Measurements from ENCODE around the gene KCNG4. TPM values are rescaled to one million over a fixed set of nuclear protein-coding genes. Genes with fewer than 3 reads are reported as not detected.
A peak's percentile ranks its signal among the peaks of the same experiment; 100 is the strongest.

The KCNG4 gene
- total RNA-seq = not detected

GRCh38 chr16:84239909-84240308 is at the start of gene KCNG4:
KCNG4 (minus strand) TSS chr16:84240012; CDS start chr16:84237485, 2,527 bp downstream.
- no peak for DNase-seq (ENCODE audit: low spot score)

DNA sequence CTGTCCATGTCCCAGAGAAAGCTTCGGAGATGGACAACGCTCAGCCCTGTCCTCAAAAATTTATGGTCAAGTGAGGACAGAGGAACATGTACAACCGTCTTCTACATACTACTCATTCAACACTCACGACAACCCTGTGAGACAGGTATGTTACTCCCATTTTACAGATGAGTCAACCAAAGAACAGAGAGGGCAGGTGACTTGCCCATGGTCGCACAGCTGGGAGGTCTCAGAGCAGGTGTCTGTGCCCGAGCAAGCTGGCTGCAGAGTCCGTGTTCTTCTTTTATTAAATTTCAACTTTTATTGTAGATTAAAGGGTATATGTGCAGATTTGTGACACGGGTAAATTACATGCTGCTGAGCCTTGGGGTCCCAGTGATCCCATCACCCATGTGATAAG is 49.1 kb upstream of the KCNG4 start:
- no peak for DNase-seq (ENCODE audit: low spot score)

DNA sequence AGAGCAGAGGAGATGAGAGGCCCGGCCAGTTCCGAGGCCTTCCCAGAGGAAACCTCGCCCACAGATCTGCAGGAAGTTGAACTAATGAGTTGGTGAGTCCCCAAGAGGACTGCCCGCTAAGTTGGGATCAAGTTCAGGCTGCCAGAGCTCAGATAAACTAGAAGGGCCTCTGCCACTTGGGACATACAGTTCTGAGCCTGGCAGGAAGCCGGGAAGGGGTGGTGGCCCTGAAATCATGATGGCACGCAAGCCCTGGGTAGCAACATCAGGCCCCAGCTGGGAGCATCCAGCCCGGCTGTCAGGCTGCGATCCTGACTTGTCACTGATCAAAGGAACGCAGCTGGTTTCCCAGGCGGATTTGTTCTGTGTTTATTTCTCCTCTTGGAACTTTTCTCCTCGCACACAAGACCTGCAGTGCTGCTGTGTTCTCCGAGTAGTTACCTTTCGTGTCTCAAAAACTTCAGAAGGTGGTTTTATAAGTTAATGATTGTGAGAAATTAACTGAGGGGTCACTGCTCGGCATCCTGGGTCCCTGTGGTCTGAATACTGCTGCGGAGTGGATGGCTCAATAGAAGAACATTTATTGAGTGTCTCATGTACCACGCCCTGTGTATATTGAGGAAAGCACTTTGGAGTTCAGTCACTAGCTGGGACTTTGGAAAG is 46.9 kb upstream of the KCNG4 start:
- peak; percentile 69 for DNase-seq (ENCODE audit: low spot score)

DNA sequence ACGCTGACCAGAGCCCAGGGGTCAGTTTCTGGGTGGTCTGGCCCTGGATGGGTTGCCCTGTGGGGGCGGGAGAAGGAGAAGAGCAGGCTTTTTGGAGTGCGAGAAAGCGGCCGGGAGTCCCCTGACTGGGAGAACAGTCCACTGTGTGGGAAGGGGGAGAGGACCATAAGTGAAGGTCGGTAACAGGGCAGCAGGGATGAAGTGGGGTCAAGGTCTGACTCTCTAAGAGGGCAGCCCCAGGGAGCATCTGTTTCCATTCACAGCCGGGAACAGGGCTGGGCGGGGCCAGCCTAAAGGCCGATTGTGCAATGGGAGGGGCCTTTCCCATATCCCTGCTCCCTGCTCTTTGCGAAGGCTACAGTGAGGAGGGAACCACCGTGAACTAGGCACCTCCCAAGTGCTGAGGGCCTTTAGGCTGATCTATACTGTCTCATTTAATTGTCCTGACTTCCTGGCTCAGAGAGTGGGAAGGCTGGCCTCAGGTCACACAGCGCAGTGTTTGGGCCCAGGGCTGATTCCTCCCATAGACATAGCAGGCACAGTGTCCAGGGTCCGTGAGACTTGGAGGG is 44.4 kb upstream of the KCNG4 start:
- peak; percentile 62 for DNase-seq (ENCODE audit: low spot score)

GRCh38 chr16:84283314-84284153 is 43.7 kb upstream of the KCNG4 start:
- DNase-seq (ENCODE audit: low spot score) = no peak

GRCh38 chr16:84282533-84282932 is 42.7 kb upstream of the KCNG4 start:
- no peak for DNase-seq (ENCODE audit: low spot score)

DNA sequence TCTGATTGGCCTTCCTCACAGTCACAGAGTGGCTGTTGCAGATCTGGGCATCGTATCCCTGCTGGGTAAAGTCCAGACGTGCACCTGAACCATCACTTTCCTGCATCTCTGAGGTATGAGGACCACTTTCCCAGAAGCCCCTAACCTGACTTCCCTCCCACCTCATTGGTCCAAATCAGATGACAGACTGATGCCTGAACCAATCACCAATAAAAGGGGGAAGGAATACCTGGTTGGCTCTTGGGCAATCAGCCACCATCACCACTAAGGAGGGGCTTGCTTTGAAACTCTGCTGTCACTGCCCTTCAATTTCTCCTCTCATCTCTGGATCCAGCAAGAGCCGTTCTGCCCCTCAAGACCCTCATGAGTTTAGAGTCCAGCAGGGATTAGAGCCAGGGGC is 41.3 kb upstream of the KCNG4 start:
- DNase-seq (ENCODE audit: low spot score) = no peak

DNA sequence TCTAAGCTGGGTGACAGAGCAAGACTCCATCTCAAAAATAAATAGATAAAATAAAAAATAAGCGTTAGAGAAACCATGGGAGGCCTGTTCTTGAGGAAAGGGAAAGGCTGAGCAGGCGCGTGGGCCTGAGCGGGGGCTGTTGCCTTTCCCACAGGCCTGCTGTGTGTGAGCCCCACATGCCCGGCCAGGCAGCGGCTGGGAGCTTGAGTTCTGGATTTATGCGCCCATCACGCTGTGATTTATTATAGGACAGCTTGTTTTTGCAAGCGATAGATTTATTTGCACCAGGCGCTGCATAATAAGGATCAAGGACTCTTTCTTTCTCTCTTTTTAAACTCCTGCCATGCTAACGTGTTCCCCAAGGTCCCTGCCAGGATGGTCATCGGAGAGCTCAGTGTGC is 40.1 kb upstream of the KCNG4 start:
- DNase-seq (ENCODE audit: low spot score) = no peak

DNA sequence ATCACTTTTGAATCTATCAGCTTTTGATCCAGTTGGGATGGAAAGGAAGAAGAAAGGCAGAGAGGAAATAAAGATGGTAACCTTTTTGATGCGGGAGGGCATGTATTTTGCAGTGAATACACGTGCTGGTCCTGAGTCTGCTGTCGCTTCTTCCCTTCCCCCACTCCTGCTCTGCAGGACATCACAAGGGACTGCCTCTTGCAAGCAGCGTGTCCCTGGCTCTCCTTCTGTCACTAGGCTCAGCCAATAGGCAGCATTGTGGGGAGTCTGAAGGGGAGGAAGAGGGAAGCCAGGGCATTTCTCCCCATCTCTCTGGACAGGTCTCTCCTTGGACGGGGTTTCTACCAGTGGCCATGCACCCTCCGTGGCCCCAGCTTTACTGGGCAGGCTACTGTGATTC is 39.2 kb upstream of the KCNG4 start:
- no peak for DNase-seq (ENCODE audit: low spot score)

- DNase-seq (ENCODE audit: low spot score) = no peak
Observed at GRCh38 chr16:84278333-84278732, 38.5 kb upstream of the KCNG4 start.

- peak; percentile 73 for DNase-seq (ENCODE audit: low spot score)
Observed at GRCh38 chr16:84277244-84277823, 37.5 kb upstream of the KCNG4 start.

DNA sequence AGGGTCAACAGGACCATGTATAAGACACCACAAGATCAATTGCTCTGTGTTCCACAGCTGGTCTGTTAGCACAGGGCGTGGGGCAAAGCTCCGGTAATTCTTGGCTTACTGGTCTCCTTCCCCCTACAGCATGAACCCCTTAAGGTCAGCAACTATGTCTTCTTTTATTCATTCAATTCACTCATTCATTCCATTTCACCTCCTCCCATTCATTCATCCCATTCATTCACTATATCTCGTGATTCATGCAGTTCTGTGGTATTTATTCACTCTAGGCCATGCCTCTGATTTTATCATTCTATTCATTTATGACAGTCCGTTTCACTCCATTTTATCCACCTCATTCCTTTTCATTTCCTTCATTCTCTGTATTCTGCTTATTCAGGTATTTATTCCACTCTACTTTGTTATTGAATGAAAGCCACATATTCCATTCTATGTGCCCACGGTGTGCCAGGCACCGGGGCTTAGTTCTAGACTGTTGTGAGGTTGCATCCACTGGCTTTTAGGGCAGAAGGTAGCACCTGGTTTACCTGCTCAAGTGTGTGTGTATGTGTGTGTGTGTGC is 35.9 kb upstream of the KCNG4 start:
- no peak for DNase-seq (ENCODE audit: low spot score)

DNA sequence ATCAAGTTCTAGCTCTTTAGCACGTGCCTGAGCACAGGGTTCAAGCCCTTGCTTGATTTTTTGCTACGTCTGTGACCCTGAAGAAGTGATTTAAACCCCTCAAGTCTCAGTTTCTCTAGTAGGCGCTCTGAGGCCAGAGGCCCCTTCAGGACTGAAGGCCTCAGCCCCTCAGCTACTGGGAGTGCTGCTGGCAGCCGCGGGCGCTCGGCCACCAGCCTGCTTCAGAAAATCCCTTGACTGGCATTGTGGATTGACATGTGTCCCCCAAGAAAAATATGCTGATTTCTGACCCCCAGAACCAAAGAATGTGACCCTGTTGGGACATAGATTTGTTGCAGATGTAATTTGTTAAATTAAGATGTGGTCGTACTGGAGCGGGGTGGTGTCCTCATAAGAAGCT is 34.7 kb upstream of the KCNG4 start:
- DNase-seq (ENCODE audit: low spot score) = no peak

- no peak for DNase-seq (ENCODE audit: low spot score)
Observed at GRCh38 chr16:84272740-84273320, 33.0 kb upstream of the KCNG4 start.

- DNase-seq (ENCODE audit: low spot score) = no peak
Observed at GRCh38 chr16:84271866-84272265, 32.1 kb upstream of the KCNG4 start.

- no peak for DNase-seq (ENCODE audit: low spot score)
Observed at GRCh38 chr16:84271037-84271436, 31.2 kb upstream of the KCNG4 start.

DNA sequence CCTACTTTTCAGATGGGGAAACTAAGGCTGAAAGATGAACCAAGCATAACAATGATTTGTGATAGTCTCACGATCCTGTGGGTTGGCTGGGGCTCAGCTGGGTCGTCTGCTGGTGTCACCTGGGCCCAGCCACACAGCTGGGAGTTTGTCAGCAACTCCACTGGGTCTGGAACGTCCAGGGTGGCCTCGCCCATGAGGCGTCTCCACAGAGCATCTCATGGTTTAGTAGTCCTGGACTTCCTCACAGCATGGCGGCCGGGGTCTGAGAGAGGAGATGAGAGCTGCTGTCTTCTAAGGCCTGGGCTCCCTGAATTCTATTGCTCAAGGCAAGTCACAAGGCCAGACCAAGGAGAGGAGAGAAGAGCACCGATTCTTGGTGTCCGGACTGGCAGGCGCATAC is 30.7 kb upstream of the KCNG4 start:
- DNase-seq (ENCODE audit: low spot score) = no peak

DNA sequence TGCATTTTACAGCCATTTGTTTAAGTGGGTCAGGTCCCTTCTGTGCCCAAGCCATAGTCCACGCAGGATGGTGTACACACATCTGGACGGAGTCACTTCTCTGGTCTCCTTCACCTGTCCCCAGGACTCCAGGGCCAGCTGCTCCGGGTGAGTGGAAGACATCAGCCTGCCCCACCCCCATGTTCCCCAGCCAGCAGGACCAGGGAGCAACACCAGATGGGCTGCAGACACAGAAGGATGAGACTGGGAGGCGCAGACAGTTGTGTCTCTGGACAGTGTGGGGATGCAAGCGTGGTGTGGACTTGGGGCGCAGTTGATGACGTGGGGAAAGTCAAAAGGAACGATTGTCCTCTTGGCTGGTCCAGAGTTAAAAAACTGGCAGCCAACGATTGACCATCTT is 30.3 kb upstream of the KCNG4 start:
- no peak for DNase-seq (ENCODE audit: low spot score)

GRCh38 chr16:84268291-84269040 is 28.7 kb upstream of the KCNG4 start:
- no peak for DNase-seq (ENCODE audit: low spot score)

- DNase-seq (ENCODE audit: low spot score) = no peak
Observed at GRCh38 chr16:84267380-84267779, 27.6 kb upstream of the KCNG4 start.

DNA sequence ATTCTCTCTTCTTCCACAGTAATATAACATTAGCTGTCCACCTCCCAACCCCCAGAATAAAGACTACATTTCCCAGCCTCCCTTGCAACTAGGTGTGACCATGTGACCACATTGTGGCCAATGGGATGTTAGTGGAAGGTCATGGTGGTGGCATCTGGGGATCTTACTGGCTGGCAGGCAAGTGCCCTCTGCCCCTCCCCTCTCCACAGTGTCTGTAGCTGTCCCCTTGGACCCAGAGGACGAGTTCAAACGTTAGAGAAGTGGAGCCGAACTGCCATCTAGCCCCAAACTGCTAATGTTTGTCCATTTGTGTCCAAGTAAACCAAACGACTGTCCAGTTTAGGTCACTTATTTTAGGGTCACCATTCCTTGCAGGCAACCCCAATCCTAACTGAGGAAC is 26.6 kb upstream of the KCNG4 start:
- DNase-seq (ENCODE audit: low spot score) = peak; percentile 73
